Neural cell (in vitro differentiated cells): ENCODE data around the gene RCAN1. TPM values are rescaled to one million over a fixed set of nuclear protein-coding genes. Genes with fewer than 3 reads are reported as not detected.

ENCODE experiments used
- H2AFZ ChIP-seq: fragments of 200-600, 300-800 bp; sonication (generic), shearing (Covaris generic); 2 replicates; pipeline ENCODE4 v1.6.0; 2014; ENCODE audit warnings: low read depth, mild to moderate bottlenecking, antibody characterized with exemption, low read length, moderate library complexity
- H3F3A ChIP-seq: fragments of 200-600 bp; shearing (Covaris generic); 2 replicates; pipeline ENCODE4 v1.6.1; 2016; ENCODE audit warnings: mild to moderate bottlenecking, moderate library complexity, mixed read lengths, antibody characterized with exemption, low read length; ENCODE audit not compliant: insufficient read depth, poor library complexity, severe bottlenecking
- H3K27ac ChIP-seq: fragments of 200-600, 300-800 bp; sonication (generic), shearing (Covaris generic); 2 replicates; pipeline ENCODE4 v1.5.1; 2014; ENCODE audit warnings: mild to moderate bottlenecking, low read length, moderate library complexity
- H3K27me3 ChIP-seq: fragments of 300-800, 200-600 bp; sonication (generic), shearing (Covaris generic); 2 replicates; pipeline ENCODE4 v1.6.0; 2014; ENCODE audit warnings: mild to moderate bottlenecking, low read depth, low read length, moderate library complexity; ENCODE audit not compliant: insufficient read depth
- H3K36me3 ChIP-seq: fragments of 300-800, 200-600 bp; sonication (generic), shearing (Covaris generic); 2 replicates; pipeline ENCODE4 v1.5.1; 2014; ENCODE audit warnings: mild to moderate bottlenecking, antibody characterized with exemption, low read length, moderate library complexity; ENCODE audit not compliant: insufficient read depth
- H3K4me2 ChIP-seq: fragments of 300-800, 200-600 bp; sonication (generic), shearing (Covaris generic); 2 replicates; pipeline ENCODE4 v1.6.0; 2014; ENCODE audit warnings: mild to moderate bottlenecking, low read length
- H3K4me3 ChIP-seq: fragments of 300-800, 200-600 bp; sonication (generic), shearing (Covaris generic); 2 replicates; pipeline ENCODE4 v1.5.1; 2014; ENCODE audit warnings: mild to moderate bottlenecking, low read length, moderate library complexity
- H3K79me2 ChIP-seq: fragments of 200-600 bp; shearing (Covaris generic); replicated peaks from 2 replicates; pipeline ENCODE4 v1.6.0; 2014; ENCODE audit warnings: mild to moderate bottlenecking, low read length, moderate library complexity; ENCODE audit not compliant: insufficient read depth
- H3K9ac ChIP-seq: fragments of 300-800, 200-600 bp; sonication (generic), shearing (Covaris generic); 2 replicates; pipeline ENCODE4 v1.6.1; 2016; ENCODE audit warnings: mild to moderate bottlenecking, low read length, mixed read lengths
- H3K9me2 ChIP-seq: fragments of 200-600 bp; shearing (Covaris generic); 2 replicates; pipeline ENCODE4 v1.6.1; 2016; ENCODE audit warnings: mild to moderate bottlenecking, low read length, mixed read lengths; ENCODE audit not compliant: insufficient read depth
- H3K9me3 ChIP-seq: fragments of 200-600, 300-800 bp; sonication (generic), shearing (Covaris generic); 2 replicates; pipeline ENCODE4 v1.6.1; 2016; ENCODE audit warnings: mild to moderate bottlenecking, mixed run types, low read length, moderate library complexity, mixed read lengths
- H4K20me1 ChIP-seq: fragments of 200-600 bp; shearing (Covaris generic); 2 replicates; pipeline ENCODE4 v1.6.1; 2016; ENCODE audit warnings: mild to moderate bottlenecking, mixed run types; ENCODE audit not compliant: insufficient read depth
- CTCF ChIP-seq: fragments of 450-650 bp; IDR thresholded peaks from 2 replicates; pipeline ENCODE4 v1.5.1; 2014; ENCODE audit warnings: antibody characterized with exemption, mild to moderate bottlenecking, moderate library complexity; ENCODE audit not compliant: poor library complexity, severe bottlenecking
- EP300 ChIP-seq: fragments of 450-650 bp; conservative IDR thresholded peaks from 2 replicates; pipeline ENCODE4 v1.6.1; 2014; ENCODE audit warnings: antibody characterized with exemption, mild to moderate bottlenecking, moderate library complexity; ENCODE audit not compliant: poor library complexity, severe bottlenecking
- EZH2 ChIP-seq: fragments of 200-600, 300-800 bp; shearing (Covaris generic), sonication (generic); IDR thresholded peaks from 2 replicates; pipeline ENCODE4 v1.6.1; 2014; ENCODE audit warnings: antibody characterized with exemption, low read length, borderline replicate concordance, mild to moderate bottlenecking; ENCODE audit not compliant: insufficient read depth, poor library complexity, severe bottlenecking
- MXI1 ChIP-seq: fragments of 450-650 bp; conservative IDR thresholded peaks from 2 replicates; pipeline ENCODE4 v1.6.1; 2014; ENCODE audit warnings: antibody characterized with exemption, mild to moderate bottlenecking; ENCODE audit not compliant: poor library complexity, severe bottlenecking
- RAD21 ChIP-seq: fragments of 450-650 bp; conservative IDR thresholded peaks from 2 replicates; pipeline ENCODE4 v1.6.1; 2014; ENCODE audit warnings: antibody characterized with exemption, mild to moderate bottlenecking, moderate library complexity
- REST ChIP-seq: IDR thresholded peaks from 2 replicates; pipeline ENCODE4 v1.6.1; 2012; ENCODE audit warnings: borderline replicate concordance
- SMC3 ChIP-seq: fragments of 450-650 bp; conservative IDR thresholded peaks from 2 replicates; pipeline ENCODE4 v1.6.1; 2014; ENCODE audit warnings: antibody characterized with exemption, mild to moderate bottlenecking, moderate library complexity; ENCODE audit not compliant: poor library complexity
- TAF1 ChIP-seq: IDR thresholded peaks from 2 replicates; pipeline ENCODE4 v1.6.1; 2012; ENCODE audit warnings: low read depth
- polyA plus RNA-seq: library from polyadenylated mRNA; depleted of rRNA; stranded (reverse); fragments of >200 nt; gene quantifications from 2 replicates; pipeline ENCODE4 v1.2.3, GENCODE V29; 2014

Gene RCAN1
- polyA plus RNA-seq, 1 donor from 2014 or later: 46.0 TPM

GRCh38 chr21:34513129-34513675 lies 101.7 kb downstream of the RCAN1 start:
- H3K4me3 ChIP-seq: no peak overlapping the region
- no peaks in the 10 kb centered on the region for H3K9me2 ChIP-seq
- H3K4me2 ChIP-seq: no peak overlapping the region
- H3K36me3 ChIP-seq: no peaks in the 10 kb centered on the region
- no peaks in the 10 kb centered on the region for H3K9me3 ChIP-seq
- no peak overlapping the region for H2AFZ ChIP-seq
- no peak overlapping the region for H3K9ac ChIP-seq
- no peaks in the 10 kb centered on the region for H3K79me2 ChIP-seq
- no peak overlapping the region for H3K27ac ChIP-seq
- H4K20me1 ChIP-seq: no peaks in the 10 kb centered on the region
- H3K27me3 ChIP-seq: no peaks in the 10 kb centered on the region
- TF ChIP-seq MXI1 (no peak), CTCF (no peak), RAD21 (no peak), REST (no peak), TAF1 (no peak)
- no peaks in the 10 kb centered on the region for H3F3A ChIP-seq

DNA sequence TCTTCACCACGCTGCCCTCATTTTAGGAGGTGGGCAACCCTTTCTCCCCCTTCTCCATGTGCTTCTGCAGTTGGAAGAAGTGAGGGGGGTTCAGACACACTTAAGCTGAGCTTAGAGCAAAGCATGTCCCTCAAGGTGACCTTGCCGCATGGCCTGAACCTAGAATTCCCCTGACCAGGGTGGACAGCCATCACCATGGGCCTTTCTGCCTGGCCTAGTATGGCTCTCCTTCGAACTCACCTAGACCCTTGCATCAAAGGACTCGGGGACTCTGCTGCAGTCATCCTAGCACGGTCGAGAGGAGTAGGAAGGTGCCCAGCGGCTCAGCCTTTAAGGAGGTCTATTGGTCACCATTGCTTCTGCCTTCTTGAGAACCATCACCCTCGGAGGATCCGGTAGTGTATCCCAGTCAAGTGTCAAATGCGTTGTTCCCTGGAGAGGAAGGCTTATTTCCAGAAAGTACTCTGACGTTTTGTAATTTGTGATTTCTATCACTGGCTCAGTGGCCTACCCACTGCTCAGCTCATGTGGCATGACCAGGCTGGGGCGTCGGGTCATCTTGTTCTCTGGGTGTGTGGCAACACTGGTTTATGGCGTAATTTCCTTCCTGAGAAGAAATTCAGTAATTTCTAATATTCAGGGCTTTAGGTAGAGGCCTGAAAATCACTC lies 103.0 kb downstream of the RCAN1 start, which contains the start of gene KCNE1:
TSS of gene KCNE1 (minus strand) at position 424 of the 669 bp plus-strand sequence. CDS start 62,576 bp downstream, outside the sequence.
- H3K4me2 ChIP-seq: no peak within 1 kb of the TSS
- no peaks in the 10 kb centered on the region for H3K79me2 ChIP-seq
- TF ChIP-seq MXI1: no peak
- TF ChIP-seq REST: no peak
- TF ChIP-seq TAF1: no peak
- no peak for TF ChIP-seq EZH2
- no peak for TF ChIP-seq EP300
- TF ChIP-seq SMC3: no peak
- H3K9me3 ChIP-seq: no peaks in the 10 kb centered on the region
- H4K20me1 ChIP-seq: no peaks in the 10 kb centered on the region
- no peak within 1 kb of the TSS for H3K27ac ChIP-seq
- H3K9me2 ChIP-seq: no peaks in the 10 kb centered on the region
- H3F3A ChIP-seq: no peaks in the 10 kb centered on the region
- H2AFZ ChIP-seq: no peak within 1 kb of the TSS
- no peak within 1 kb of the TSS for H3K4me3 ChIP-seq
- H3K36me3 ChIP-seq: no peaks in the 10 kb centered on the region
- no peaks in the 10 kb centered on the region for H3K27me3 ChIP-seq
- H3K9ac ChIP-seq: no peak within 1 kb of the TSS
